Panc1 (cell line): Measurements from ENCODE around the gene FKBP7. TPM values are rescaled to one million over a fixed set of nuclear protein-coding genes. Genes with fewer than 3 reads are reported as not detected.
"Not testable (repeated sequence)": the region's sequence is repeated elsewhere in the genome, so short reads cannot be mapped to it uniquely, and the experiment has no call there.

Source experiments
- ATAC-seq: fragments of 200-7000 bp; cut with Tn5 transposase; 2 replicates; pipeline ENCODE4 v1.9.1; 2020; ENCODE audit warnings: mild to moderate bottlenecking, moderate library complexity
- BruUV-seq: library from RNA; stranded (reverse); fragments of 400-500 nt; replicated peaks from 2 replicates; lab custom pipeline; 2021; lab: Mats Ljungman, UMichigan
- CTCF ChIA-PET: fragments of 300-600 bp; sonication (Branson Sonifier 250); formaldehyde crosslinking; loops from one replicate; lab custom pipeline; 2022; ENCODE audit warnings: antibody characterized with exemption; lab: Charles Lee
- POLR2A ChIA-PET: fragments of 300-600 bp; sonication (Branson Sonifier 250); formaldehyde crosslinking; loops from one replicate; lab custom pipeline; 2022; ENCODE audit warnings: antibody characterized with exemption; lab: Charles Lee
- DNase-seq: peaks from one replicate; pipeline ENCODE4 v3.0.0-alpha.2; 2010; ENCODE audit warnings: low read depth, low spot score
- H3K27ac ChIP-seq: 2 replicates; pipeline ENCODE4 v1.5.1; 2011; ENCODE audit warnings: mild to moderate bottlenecking, low read length, inconsistent platforms
- H3K27me3 ChIP-seq: fragments of 200-500 bp; sonication (Bioruptor generic); 2 replicates; pipeline ENCODE4 v1.6.0; 2014; ENCODE audit warnings: low read length, inconsistent platforms; ENCODE audit not compliant: control insufficient read depth, insufficient read depth
- H3K36me3 ChIP-seq: fragments of 200-500 bp; sonication (Bioruptor generic); 2 replicates; pipeline ENCODE4 v1.5.1; 2014; ENCODE audit warnings: inconsistent platforms, mild to moderate bottlenecking, low read length, moderate library complexity; ENCODE audit not compliant: control insufficient read depth, insufficient read depth
- H3K4me1 ChIP-seq: 2 replicates; pipeline ENCODE4 v1.5.1; 2011; ENCODE audit warnings: inconsistent platforms, mild to moderate bottlenecking, low read length, moderate library complexity; ENCODE audit not compliant: control insufficient read depth, insufficient read depth
- H3K4me3 ChIP-seq, 2 experiments: 2 replicates each; pipeline ENCODE4 v1.5.1; 2011 to 2012; ENCODE audit warnings: low read depth in 2 of 2, low read length in 2 of 2, mild to moderate bottlenecking in 2 of 2, inconsistent platforms in 1 of 2, moderate library complexity in 1 of 2
- H3K9me3 ChIP-seq: fragments of 200-500 bp; sonication (Bioruptor generic); 2 replicates; pipeline ENCODE4 v1.5.1; 2014; ENCODE audit warnings: low read depth, mild to moderate bottlenecking, inconsistent platforms, low read length, moderate library complexity; ENCODE audit not compliant: control insufficient read depth, insufficient read depth
- POLR2AphosphoS5 ChIP-seq: IDR thresholded peaks from 2 replicates; pipeline ENCODE4 v1.6.1; 2012; ENCODE audit warnings: mild to moderate bottlenecking, low read depth, low read length, moderate library complexity
- SIN3A ChIP-seq: IDR thresholded peaks from 2 replicates; pipeline ENCODE4 v1.6.1; 2012; ENCODE audit warnings: low read depth, mild to moderate bottlenecking, low read length, moderate library complexity, borderline replicate concordance; ENCODE audit not compliant: insufficient read depth
- TCF7L2 ChIP-seq: IDR thresholded peaks from 2 replicates; pipeline ENCODE4 v1.6.1; 2011; ENCODE audit warnings: mild to moderate bottlenecking, low read depth, low read length, inconsistent platforms
- in situ Hi-C: cut with HindIII; loops from 2 replicates; pipeline ENCODE4 v1.10.0; 2016; ENCODE audit warnings: low sequenced_read_pairs, low pct_unique_long_range_greater_than_20kb
- intact Hi-C: fragments of 100-400 bp; cut with micrococcal nuclease; formaldehyde crosslinking; loops from one replicate; pipeline ENCODE4 v1.10.0; 2022; ENCODE audit not compliant: unreplicated experiment
- total RNA-seq: library from RNA; stranded (reverse); gene quantifications from one replicate; pipeline ENCODE4 v1.2.1, GENCODE V29; 2021; ENCODE audit not compliant: unreplicated experiment
- TF ChIP-seq, protein P1 (sequence below), 2 experiments: IDR thresholded peaks; 2 replicates each; pipeline ENCODE4 v1.6.1; 2011 to 2012; ENCODE audit warnings: low read depth in 2 of 2, control low read depth in 1 of 2, low read length in 1 of 2, mild to moderate bottlenecking in 1 of 2, moderate library complexity in 1 of 2; ENCODE audit not compliant: insufficient read depth in 1 of 2
- TF ChIP-seq, protein P2 (sequence below): fragments of 450-650 bp; IDR thresholded peaks from 2 replicates; pipeline ENCODE4 v1.5.1; 2017; ENCODE audit warnings: mild to moderate bottlenecking

FKBP7 gene
- total RNA-seq, 1 experiment from 2014 or later = 1.8 TPM

DNA sequence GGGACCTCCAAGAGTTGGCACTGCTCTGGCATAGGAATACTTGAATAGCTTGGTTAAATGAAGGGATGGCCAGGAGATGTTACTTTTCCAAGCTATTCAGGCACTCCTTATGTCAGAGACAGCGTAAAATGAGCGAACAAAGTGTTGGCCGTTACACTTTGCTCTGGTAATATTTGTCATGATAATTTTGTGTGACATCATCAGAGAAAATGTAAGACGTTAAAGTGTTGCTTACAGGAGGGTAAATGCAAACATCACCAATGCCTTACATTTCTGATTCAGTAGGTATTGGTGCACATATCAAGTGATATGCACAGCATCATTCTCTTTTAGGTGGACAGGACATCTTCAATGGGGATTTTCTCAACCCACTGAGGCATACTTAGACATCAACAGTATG is 47.9 kb upstream of the FKBP7 start:
- ChIA-PET CTCF (no interaction called here), POLR2A (no interaction called here)
- H3K4me1 ChIP-seq = peaks cover 7% of the 10 kb centered on the region; the same call in 1 of the 2 replicates
- TF ChIP-seq, protein P1, sequence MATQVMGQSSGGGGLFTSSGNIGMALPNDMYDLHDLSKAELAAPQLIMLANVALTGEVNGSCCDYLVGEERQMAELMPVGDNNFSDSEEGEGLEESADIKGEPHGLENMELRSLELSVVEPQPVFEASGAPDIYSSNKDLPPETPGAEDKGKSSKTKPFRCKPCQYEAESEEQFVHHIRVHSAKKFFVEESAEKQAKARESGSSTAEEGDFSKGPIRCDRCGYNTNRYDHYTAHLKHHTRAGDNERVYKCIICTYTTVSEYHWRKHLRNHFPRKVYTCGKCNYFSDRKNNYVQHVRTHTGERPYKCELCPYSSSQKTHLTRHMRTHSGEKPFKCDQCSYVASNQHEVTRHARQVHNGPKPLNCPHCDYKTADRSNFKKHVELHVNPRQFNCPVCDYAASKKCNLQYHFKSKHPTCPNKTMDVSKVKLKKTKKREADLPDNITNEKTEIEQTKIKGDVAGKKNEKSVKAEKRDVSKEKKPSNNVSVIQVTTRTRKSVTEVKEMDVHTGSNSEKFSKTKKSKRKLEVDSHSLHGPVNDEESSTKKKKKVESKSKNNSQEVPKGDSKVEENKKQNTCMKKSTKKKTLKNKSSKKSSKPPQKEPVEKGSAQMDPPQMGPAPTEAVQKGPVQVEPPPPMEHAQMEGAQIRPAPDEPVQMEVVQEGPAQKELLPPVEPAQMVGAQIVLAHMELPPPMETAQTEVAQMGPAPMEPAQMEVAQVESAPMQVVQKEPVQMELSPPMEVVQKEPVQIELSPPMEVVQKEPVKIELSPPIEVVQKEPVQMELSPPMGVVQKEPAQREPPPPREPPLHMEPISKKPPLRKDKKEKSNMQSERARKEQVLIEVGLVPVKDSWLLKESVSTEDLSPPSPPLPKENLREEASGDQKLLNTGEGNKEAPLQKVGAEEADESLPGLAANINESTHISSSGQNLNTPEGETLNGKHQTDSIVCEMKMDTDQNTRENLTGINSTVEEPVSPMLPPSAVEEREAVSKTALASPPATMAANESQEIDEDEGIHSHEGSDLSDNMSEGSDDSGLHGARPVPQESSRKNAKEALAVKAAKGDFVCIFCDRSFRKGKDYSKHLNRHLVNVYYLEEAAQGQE (IDR thresholded peaks at IDR 0.05; ENCODE audit: insufficient read depth in 1 of 2, low read depth in 2 of 2, low read length in 1 of 2) = no peak
- TF ChIP-seq POLR2AphosphoS5 = no peak
- TF ChIP-seq, protein P2, sequence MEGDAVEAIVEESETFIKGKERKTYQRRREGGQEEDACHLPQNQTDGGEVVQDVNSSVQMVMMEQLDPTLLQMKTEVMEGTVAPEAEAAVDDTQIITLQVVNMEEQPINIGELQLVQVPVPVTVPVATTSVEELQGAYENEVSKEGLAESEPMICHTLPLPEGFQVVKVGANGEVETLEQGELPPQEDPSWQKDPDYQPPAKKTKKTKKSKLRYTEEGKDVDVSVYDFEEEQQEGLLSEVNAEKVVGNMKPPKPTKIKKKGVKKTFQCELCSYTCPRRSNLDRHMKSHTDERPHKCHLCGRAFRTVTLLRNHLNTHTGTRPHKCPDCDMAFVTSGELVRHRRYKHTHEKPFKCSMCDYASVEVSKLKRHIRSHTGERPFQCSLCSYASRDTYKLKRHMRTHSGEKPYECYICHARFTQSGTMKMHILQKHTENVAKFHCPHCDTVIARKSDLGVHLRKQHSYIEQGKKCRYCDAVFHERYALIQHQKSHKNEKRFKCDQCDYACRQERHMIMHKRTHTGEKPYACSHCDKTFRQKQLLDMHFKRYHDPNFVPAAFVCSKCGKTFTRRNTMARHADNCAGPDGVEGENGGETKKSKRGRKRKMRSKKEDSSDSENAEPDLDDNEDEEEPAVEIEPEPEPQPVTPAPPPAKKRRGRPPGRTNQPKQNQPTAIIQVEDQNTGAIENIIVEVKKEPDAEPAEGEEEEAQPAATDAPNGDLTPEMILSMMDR = no peak
- no peak for TF ChIP-seq TCF7L2
- no peak for TF ChIP-seq SIN3A
- intact Hi-C loops (no loop called here), in situ Hi-C loops (no loop called here)
- no peaks in the 10 kb centered on the region for H3K9me3 ChIP-seq
- H3K27me3 ChIP-seq = no peaks in the 10 kb centered on the region
- H3K27ac ChIP-seq = no peak overlapping the region
- DNase-seq (no peak), ATAC-seq (no peak)
- no peaks in the 10 kb centered on the region for H3K36me3 ChIP-seq
- no peak overlapping the region for H3K4me3 ChIP-seq
- no TSS peak for BruUV-seq

DNA sequence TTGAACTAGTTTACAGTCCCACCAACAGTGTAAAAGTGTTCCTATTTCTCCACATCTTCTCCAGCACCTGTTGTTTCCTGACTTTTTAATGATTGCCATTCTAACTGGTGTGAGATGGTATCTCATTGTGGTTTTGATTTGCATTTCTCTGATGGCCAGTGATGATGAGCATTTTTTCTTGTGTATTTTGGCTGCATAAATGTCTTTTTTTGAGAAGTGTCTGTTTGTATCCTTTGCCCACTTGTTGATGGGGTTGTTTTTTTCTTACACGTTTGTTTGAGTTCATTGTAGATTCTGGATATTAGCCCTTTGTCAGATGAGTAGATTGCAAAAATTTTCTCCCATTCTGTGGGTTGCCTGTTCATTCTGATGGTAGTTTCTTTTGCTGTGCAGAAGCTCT is 47.1 kb upstream of the FKBP7 start:
- H3K4me3 ChIP-seq, H3K9me3 ChIP-seq, BruUV-seq, DNase-seq, H3K27me3 ChIP-seq, H3K4me1 ChIP-seq, CTCF ChIA-PET, H3K36me3 ChIP-seq, ATAC-seq, H3K27ac ChIP-seq, in situ Hi-C loops, intact Hi-C loops: not testable (repeated sequence)
- POLR2A ChIA-PET = interaction anchor here (0.5 kb wide), 1 partner anchor 78 kb away, joined by 4 read pairs; no protein-coding TSS in a partner anchor

DNA sequence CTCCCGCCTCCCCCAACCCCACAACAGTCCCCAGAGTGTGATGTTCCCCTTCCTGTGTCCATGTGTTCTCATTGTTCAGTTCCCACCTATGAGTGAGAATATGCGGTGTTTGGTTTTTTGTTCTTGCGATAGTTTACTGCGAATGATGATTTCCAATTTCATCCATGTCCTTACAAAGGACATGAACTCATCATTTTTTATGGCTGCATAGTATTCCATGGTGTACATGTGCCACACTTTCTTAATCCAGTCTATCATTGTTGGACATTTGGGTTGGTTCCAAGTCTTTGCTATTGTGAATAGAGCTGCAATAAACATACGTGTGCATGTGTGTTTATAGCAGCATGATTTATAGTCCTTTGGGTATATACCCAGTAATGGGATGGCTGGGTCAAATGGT is 46.6 kb upstream of the FKBP7 start:
- intact Hi-C loops, POLR2A ChIA-PET, H3K27me3 ChIP-seq, H3K4me1 ChIP-seq, ATAC-seq, BruUV-seq, DNase-seq, H3K4me3 ChIP-seq, H3K9me3 ChIP-seq, CTCF ChIA-PET, in situ Hi-C loops, H3K36me3 ChIP-seq, H3K27ac ChIP-seq: not testable (repeated sequence)
